Glutamatergic neuron (in vitro differentiated cells): Measurements from ENCODE around the gene GNAL. TPM values are rescaled to one million over a fixed set of nuclear protein-coding genes. Genes with fewer than 3 reads are reported as not detected.

Source experiments
- DNase-seq: peaks from one replicate; pipeline ENCODE4 v3.0.0; 2022
- H3K27ac Mint-ChIP-seq: one replicate; pipeline ENCODE4 v1.8.0; 2020; ENCODE audit warnings: mild to moderate bottlenecking, mixed read lengths, inconsistent platforms; ENCODE audit not compliant: unreplicated experiment
- H3K27me3 Mint-ChIP-seq: one replicate; pipeline ENCODE4 v1.8.0; 2020; ENCODE audit warnings: mild to moderate bottlenecking, moderate library complexity, mixed read lengths, inconsistent platforms; ENCODE audit not compliant: unreplicated experiment
- H3K36me3 Mint-ChIP-seq: one replicate; pipeline ENCODE4 v1.8.0; 2020; ENCODE audit warnings: mild to moderate bottlenecking, mixed read lengths, inconsistent platforms; ENCODE audit not compliant: unreplicated experiment
- H3K4me1 Mint-ChIP-seq: one replicate; pipeline ENCODE4 v1.8.0; 2020; ENCODE audit warnings: mild to moderate bottlenecking, low read depth, mixed read lengths, inconsistent platforms; ENCODE audit not compliant: unreplicated experiment
- H3K4me3 Mint-ChIP-seq: one replicate; pipeline ENCODE4 v1.8.0; 2020; ENCODE audit warnings: mild to moderate bottlenecking, mixed read lengths, inconsistent platforms; ENCODE audit not compliant: unreplicated experiment
- H3K9me3 Mint-ChIP-seq: one replicate; pipeline ENCODE4 v1.8.0; 2020; ENCODE audit warnings: mild to moderate bottlenecking, moderate library complexity, mixed read lengths, inconsistent platforms; ENCODE audit not compliant: unreplicated experiment
- CTCF ChIP-seq: fragments of 200-600 bp; sonication (generic); IDR thresholded peaks from one replicate; pipeline ENCODE4 v1.5.0; 2021; ENCODE audit not compliant: partially characterized antibody, unreplicated experiment
- total RNA-seq: library from RNA; stranded (reverse); fragmentation: NEBNext Ultra II Directional; extraction: Animal tissue kit (Norgen Biotek cat#: 25700); gene quantifications from one replicate; pipeline ENCODE4 v1.2.1, GENCODE V29; 2021; ENCODE audit not compliant: unreplicated experiment

The GNAL gene
- total RNA-seq, 1 donor from 2014 or later: 52.5 TPM

GRCh38 chr18:11799066-11799465 is 110.0 kb downstream of the GNAL start:
- H3K4me1 Mint-ChIP-seq: peaks cover 9% of the 10 kb centered on the region
- H3K9me3 Mint-ChIP-seq: no peaks in the 10 kb centered on the region
- TF ChIP-seq CTCF: no peak
- no peak overlapping the region for H3K27ac Mint-ChIP-seq
- H3K27me3 Mint-ChIP-seq: peaks cover 8% of the 10 kb centered on the region
- no peaks in the 10 kb centered on the region for H3K36me3 Mint-ChIP-seq
- no peak overlapping the region for H3K4me3 Mint-ChIP-seq
- DNase-seq: no peak

GRCh38 chr18:11800566-11801334 is 111.7 kb downstream of the GNAL start:
- H3K4me3 Mint-ChIP-seq: no peak overlapping the region
- peaks cover 5% of the 10 kb centered on the region for H3K27me3 Mint-ChIP-seq
- no peaks in the 10 kb centered on the region for H3K36me3 Mint-ChIP-seq
- DNase-seq: no peak
- no peak for TF ChIP-seq CTCF
- no peaks in the 10 kb centered on the region for H3K9me3 Mint-ChIP-seq
- H3K4me1 Mint-ChIP-seq: peaks cover 9% of the 10 kb centered on the region
- no peak overlapping the region for H3K27ac Mint-ChIP-seq

GRCh38 chr18:11801573-11801972 is 112.5 kb downstream of the GNAL start:
- Mint-ChIP-seq H3K27me3 (peaks cover 5% of the 10 kb centered on the region), H3K36me3 (no peaks in the 10 kb centered on the region)

GRCh38 chr18:11802158-11802557 is 113.1 kb downstream of the GNAL start:
- no peak overlapping the region for H3K4me3 Mint-ChIP-seq
- no peak for DNase-seq
- H3K9me3 Mint-ChIP-seq: no peaks in the 10 kb centered on the region
- peaks cover 5% of the 10 kb centered on the region for H3K27me3 Mint-ChIP-seq
- peaks cover 9% of the 10 kb centered on the region for H3K4me1 Mint-ChIP-seq
- no peak for TF ChIP-seq CTCF
- H3K36me3 Mint-ChIP-seq: no peaks in the 10 kb centered on the region
- no peak overlapping the region for H3K27ac Mint-ChIP-seq

More at GRCh38 chr18:11801573-11801972, 112.5 kb downstream of the GNAL start:
- Mint-ChIP-seq H3K9me3 (no peaks in the 10 kb centered on the region), H3K4me1 (peaks cover 9% of the 10 kb centered on the region), H3K4me3 (no peak overlapping the region), H3K27ac (no peak overlapping the region)
- no peak for DNase-seq
- TF ChIP-seq CTCF: no peak

- no peak overlapping the region for H3K4me3 Mint-ChIP-seq
- H3K36me3 Mint-ChIP-seq: no peaks in the 10 kb centered on the region
- peaks cover 5% of the 10 kb centered on the region for H3K27me3 Mint-ChIP-seq
- peaks cover 9% of the 10 kb centered on the region for H3K4me1 Mint-ChIP-seq
- H3K27ac Mint-ChIP-seq: no peak overlapping the region
- no peak for DNase-seq
- H3K9me3 Mint-ChIP-seq: no peaks in the 10 kb centered on the region
- TF ChIP-seq CTCF: no peak
These were observed 113.5 kb downstream of the GNAL start for GRCh38 chr18:11802586-11802985.
